GM13976 (cell line): ENCODE results near the gene POMGNT2.

Experiments
- DNase-seq: peaks from one replicate; pipeline ENCODE4 v3.0.0; 2012; ENCODE audit warnings: low spot score
- in situ Hi-C: fragments of 300-500 bp; cut with MboI; formaldehyde crosslinking; loops from one replicate; pipeline ENCODE4 v1.12.0; 2022; ENCODE audit warnings: low sequenced_read_pairs, mixed read lengths, inconsistent platforms; ENCODE audit not compliant: unreplicated experiment
- TF ChIP-seq, protein P1 (sequence below): IDR thresholded peaks from 2 replicates; pipeline ENCODE4 v1.5.1; 2012; ENCODE audit warnings: borderline replicate concordance, mild to moderate bottlenecking; ENCODE audit not compliant: insufficient read depth; ENCODE audit errors: extremely low read depth, missing control alignments, control extremely low read depth

POMGNT2 gene

DNA sequence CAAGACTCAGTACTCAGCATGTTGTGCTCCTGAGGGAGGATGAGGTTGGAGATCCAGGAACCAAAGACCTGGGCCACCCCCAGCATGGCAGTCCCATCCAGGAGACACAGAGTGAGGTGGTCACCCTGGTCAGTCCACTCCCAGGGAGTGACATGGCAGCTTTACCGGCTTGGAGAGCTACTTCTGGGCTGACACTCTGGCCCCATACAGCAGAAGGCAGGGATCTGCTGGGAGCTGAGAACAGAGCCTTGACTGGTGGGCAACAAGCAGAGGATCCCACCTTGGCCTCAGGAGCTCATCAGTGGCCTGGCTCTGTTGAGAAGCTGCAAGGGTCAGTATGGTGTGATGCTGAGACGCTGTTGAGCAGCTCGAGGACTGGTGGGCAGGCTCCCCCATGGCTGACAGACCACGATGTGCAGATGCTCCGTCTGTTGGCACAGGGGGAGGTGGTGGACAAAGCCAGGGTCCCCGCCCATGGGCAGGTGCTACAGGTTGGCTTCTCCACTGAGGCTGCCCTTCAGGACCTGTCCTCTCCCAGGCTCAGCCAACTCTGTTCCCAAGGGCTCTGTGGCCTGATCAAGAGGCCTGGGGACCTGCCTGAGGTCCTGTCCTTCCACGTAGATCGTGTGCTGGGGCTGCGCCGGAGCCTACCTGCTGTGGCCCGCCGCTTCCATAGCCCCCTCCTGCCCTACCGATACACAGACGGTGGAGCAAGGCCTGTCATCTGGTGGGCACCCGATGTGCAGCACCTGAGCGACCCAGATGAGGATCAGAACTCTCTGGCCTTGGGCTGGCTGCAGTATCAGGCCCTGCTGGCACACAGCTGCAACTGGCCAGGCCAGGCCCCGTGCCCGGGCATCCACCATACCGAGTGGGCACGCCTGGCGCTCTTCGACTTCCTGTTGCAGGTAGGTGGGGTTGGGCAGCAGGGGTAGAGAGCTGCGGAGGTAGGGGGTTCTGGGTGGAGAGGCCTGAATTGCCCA is 72.9 kb downstream of the POMGNT2 start:
- TF ChIP-seq, protein P1, sequence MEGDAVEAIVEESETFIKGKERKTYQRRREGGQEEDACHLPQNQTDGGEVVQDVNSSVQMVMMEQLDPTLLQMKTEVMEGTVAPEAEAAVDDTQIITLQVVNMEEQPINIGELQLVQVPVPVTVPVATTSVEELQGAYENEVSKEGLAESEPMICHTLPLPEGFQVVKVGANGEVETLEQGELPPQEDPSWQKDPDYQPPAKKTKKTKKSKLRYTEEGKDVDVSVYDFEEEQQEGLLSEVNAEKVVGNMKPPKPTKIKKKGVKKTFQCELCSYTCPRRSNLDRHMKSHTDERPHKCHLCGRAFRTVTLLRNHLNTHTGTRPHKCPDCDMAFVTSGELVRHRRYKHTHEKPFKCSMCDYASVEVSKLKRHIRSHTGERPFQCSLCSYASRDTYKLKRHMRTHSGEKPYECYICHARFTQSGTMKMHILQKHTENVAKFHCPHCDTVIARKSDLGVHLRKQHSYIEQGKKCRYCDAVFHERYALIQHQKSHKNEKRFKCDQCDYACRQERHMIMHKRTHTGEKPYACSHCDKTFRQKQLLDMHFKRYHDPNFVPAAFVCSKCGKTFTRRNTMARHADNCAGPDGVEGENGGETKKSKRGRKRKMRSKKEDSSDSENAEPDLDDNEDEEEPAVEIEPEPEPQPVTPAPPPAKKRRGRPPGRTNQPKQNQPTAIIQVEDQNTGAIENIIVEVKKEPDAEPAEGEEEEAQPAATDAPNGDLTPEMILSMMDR: no peak
- in situ Hi-C loops: no loop called here
- DNase-seq: no peak

DNA sequence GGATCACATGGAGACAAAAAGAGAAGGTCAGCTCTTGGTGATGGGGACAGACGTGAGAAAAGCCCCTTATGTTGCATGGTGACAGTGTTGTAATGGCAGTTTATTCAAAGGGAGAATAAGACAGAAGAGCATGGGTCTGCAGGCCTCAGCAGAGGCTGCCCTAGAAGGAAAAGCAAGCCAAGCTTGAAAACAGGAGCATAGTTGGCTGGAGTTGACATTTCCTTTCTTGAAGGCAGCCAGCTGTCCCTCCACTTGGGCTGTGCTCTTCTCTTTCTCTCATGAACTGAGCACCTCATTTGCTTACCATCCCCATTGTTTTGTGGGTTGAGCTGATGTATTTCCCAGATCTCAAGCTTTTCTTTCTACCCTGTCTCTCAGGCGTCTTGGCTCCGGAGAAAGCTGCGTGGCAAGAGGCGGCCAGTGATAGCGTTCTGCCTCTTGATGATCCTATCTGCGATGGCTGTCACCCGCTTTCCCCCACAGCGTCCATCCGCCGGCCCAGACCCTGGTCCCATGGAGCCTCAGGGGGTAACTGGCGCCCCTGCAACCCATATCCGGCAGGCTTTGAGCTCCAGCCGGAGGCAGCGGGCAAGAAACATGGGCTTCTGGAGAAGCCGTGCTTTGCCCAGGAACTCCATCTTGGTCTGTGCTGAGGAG is 73.9 kb downstream of the POMGNT2 start:
- in situ Hi-C loops: no loop called here
- TF ChIP-seq, protein P1: no peak
- no peak for DNase-seq

DNA sequence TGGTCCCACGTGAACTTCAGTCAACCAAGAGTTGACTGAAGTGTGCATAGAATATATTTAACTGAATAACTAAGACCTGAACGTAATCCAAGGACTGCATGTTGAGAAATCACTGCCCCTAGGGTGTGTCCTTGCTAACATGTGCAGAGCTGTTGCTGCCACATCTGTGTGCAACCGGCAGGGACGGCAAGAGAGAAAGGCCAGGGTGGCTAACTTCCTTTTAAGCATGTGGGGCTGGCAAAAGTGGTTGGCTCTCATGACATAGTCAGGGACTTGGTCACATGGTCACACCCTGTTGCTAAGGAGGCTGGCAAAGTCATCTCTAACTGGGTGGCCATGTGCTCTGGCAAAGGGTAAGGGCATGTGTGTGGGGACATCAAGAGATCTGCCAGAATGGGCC is 74.4 kb downstream of the POMGNT2 start:
- no peak for DNase-seq
- TF ChIP-seq, protein P1: no peak
- in situ Hi-C loops: no loop called here

DNA sequence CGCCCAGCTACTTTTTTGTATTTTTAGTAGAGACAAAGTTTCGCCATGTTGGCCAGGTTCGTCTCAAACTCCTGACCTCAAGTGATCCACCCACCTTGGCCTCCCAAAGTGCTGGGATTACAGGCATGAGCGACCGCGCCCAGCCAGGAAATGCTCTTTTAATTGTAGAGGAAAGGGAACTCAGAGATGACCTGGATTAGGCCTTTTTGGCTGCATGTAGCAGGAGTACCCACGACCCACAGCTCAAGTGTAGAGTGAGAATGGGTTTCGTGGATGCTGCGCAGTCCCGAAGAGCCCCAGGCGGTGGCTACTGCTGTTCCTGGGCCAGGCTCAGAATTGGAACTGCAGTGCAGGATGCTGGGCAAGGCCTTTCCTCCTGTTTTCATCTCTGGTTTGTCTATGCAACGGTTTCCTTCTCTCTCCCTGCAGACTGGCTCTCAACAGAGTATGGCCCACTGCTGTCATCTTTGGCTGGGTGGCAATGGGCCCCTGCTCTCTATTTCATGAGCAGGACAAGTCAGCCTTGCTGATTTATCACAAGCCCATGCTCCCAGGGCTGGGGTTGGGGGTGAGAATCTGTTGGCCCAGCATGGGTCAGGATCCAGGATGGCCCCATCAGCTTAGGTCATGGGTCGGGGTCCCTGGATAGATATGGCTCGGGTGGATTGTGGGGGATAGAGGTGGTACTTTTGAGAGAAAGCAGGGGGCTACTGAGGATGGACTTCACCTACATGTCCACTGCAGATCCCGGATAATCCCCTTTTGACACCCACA is 75.5 kb downstream of the POMGNT2 start:
- in situ Hi-C loops: no loop called here
- no peak for DNase-seq
- TF ChIP-seq, protein P1: no peak
